PFSK-1 (cell line): ENCODE measurements around the gene LRRC14B.

ENCODE experiments used
- FOXP2 ChIP-seq: optimal IDR thresholded peaks from 2 replicates; pipeline ENCODE3; 2011; ENCODE audit warnings: borderline replicate concordance, control low read depth, inconsistent platforms; ENCODE audit not compliant: insufficient read depth; ENCODE audit errors: extremely low read length, extremely low read depth
- POLR2AphosphoS5 ChIP-seq: IDR thresholded peaks from 2 replicates; pipeline ENCODE4 v1.6.1; 2012; ENCODE audit warnings: low read depth, mild to moderate bottlenecking, control low read depth, low read length, moderate library complexity
- SIN3A ChIP-seq: IDR thresholded peaks from 2 replicates; pipeline ENCODE4 v1.6.1; 2012; ENCODE audit warnings: mild to moderate bottlenecking, low read length, moderate library complexity, borderline replicate concordance; ENCODE audit not compliant: insufficient read depth
- TAF1 ChIP-seq: IDR thresholded peaks from 2 replicates; pipeline ENCODE4 v1.6.1; 2012; ENCODE audit warnings: low read length, control low read depth, borderline replicate concordance; ENCODE audit not compliant: insufficient read depth
- TF ChIP-seq, protein P1 (sequence below), 2 experiments: IDR thresholded peaks; 2 replicates each; pipeline versions ENCODE4 v1.6.1 to v1.8.0; 2011 to 2012; ENCODE audit warnings: low read depth in 2 of 2, low read length in 2 of 2, control low read depth in 1 of 2, inconsistent platforms in 1 of 2, mild to moderate bottlenecking in 1 of 2, moderate library complexity in 1 of 2; ENCODE audit not compliant: insufficient read depth in 1 of 2

The LRRC14B gene

DNA sequence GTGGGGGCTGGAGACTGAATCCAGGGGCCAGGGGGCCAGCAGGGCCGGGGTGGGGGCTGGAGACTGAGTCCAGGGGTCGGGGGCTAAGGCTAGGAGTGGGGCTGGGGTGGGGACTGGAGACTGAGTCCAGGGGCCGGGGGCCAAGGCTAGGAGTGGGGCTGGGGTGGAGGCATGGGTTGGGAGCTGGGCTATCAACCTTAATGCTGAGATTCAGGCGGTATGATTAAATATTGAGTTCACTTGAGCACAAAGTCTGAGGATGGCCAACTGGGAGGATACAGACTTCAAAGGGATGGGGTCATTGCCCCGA lies 17.0 kb upstream of the LRRC14B start:
- TF ChIP-seq, protein P1, sequence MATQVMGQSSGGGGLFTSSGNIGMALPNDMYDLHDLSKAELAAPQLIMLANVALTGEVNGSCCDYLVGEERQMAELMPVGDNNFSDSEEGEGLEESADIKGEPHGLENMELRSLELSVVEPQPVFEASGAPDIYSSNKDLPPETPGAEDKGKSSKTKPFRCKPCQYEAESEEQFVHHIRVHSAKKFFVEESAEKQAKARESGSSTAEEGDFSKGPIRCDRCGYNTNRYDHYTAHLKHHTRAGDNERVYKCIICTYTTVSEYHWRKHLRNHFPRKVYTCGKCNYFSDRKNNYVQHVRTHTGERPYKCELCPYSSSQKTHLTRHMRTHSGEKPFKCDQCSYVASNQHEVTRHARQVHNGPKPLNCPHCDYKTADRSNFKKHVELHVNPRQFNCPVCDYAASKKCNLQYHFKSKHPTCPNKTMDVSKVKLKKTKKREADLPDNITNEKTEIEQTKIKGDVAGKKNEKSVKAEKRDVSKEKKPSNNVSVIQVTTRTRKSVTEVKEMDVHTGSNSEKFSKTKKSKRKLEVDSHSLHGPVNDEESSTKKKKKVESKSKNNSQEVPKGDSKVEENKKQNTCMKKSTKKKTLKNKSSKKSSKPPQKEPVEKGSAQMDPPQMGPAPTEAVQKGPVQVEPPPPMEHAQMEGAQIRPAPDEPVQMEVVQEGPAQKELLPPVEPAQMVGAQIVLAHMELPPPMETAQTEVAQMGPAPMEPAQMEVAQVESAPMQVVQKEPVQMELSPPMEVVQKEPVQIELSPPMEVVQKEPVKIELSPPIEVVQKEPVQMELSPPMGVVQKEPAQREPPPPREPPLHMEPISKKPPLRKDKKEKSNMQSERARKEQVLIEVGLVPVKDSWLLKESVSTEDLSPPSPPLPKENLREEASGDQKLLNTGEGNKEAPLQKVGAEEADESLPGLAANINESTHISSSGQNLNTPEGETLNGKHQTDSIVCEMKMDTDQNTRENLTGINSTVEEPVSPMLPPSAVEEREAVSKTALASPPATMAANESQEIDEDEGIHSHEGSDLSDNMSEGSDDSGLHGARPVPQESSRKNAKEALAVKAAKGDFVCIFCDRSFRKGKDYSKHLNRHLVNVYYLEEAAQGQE (IDR thresholded peaks at IDR 0.05; ENCODE audit: insufficient read depth in 1 of 2, low read depth in 2 of 2, low read length in 2 of 2) = no peak
- TF ChIP-seq FOXP2 (no peak), SIN3A (no peak), TAF1 (no peak), POLR2AphosphoS5 (no peak)

GRCh38 chr5:174876-175465 lies 16.3 kb upstream of the LRRC14B start:
- TF ChIP-seq, protein P1 (IDR thresholded peaks at IDR 0.05; ENCODE audit: insufficient read depth in 1 of 2, low read depth in 2 of 2, low read length in 2 of 2) = no peak
- no peak for TF ChIP-seq POLR2AphosphoS5
- TF ChIP-seq SIN3A = no peak
- no peak for TF ChIP-seq TAF1
- no peak for TF ChIP-seq FOXP2

DNA sequence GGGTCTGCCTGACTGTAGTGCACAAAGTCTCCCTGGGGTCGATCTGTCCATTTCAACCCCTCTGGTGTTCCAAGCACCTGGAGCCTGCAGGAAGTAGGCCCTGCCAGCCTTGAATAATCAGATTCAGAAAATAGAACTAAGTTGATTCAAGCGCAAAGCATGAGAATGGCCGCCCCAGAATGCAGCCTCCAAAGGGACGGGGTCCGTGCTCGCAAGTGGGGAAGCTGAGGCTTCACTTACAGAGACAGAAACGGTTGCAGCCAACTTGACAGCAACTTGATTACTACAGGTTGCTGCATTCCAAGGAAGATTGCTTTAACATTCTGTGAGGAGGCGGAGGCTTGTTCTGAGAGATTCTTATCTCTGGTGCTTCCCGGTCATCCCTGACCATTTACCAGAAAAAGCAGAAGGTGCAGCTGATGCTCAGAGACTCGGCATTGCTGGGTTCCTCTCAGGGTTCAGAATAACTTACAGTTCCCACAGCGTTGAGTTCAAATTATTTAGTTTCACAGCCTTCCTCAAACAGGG lies 14.9 kb upstream of the LRRC14B start:
- TF ChIP-seq SIN3A = no peak
- no peak for TF ChIP-seq TAF1
- TF ChIP-seq FOXP2 = no peak
- TF ChIP-seq POLR2AphosphoS5 = no peak
- TF ChIP-seq, protein P1 (IDR thresholded peaks at IDR 0.05; ENCODE audit: insufficient read depth in 1 of 2, low read depth in 2 of 2, low read length in 2 of 2) = no peak

DNA sequence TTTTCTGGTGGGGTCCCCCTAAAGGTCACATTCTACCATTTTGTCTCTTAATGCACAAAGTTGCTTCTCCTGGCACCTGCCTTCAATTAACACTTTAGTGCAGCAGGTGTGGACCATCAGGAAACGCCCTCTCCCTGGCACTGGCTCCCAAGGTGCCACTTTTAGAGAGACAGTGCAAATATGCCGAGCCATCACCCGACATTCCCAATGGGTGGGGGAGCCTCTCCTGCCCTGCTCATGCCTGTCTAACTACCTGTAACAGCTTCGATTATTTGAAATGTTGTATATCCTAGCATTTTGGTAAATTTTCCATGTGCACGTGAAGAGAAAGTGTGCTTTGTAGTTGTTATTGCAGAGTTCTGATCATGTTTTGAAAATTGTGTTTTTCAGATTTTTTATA lies 13.2 kb upstream of the LRRC14B start:
- no peak for TF ChIP-seq SIN3A
- TF ChIP-seq POLR2AphosphoS5 = no peak
- TF ChIP-seq, protein P1 (IDR thresholded peaks at IDR 0.05; ENCODE audit: insufficient read depth in 1 of 2, low read depth in 2 of 2, low read length in 2 of 2) = no peak
- no peak for TF ChIP-seq TAF1
- TF ChIP-seq FOXP2 = no peak

- TF ChIP-seq, protein P1 (IDR thresholded peaks at IDR 0.05; ENCODE audit: insufficient read depth in 1 of 2, low read depth in 2 of 2, low read length in 2 of 2) = no peak
- TF ChIP-seq TAF1 = no peak
Observed at GRCh38 chr5:179401-179800, 11.9 kb upstream of the LRRC14B start.
